ENCODE measurements around the gene CETN3.

The CETN3 gene

DNA sequence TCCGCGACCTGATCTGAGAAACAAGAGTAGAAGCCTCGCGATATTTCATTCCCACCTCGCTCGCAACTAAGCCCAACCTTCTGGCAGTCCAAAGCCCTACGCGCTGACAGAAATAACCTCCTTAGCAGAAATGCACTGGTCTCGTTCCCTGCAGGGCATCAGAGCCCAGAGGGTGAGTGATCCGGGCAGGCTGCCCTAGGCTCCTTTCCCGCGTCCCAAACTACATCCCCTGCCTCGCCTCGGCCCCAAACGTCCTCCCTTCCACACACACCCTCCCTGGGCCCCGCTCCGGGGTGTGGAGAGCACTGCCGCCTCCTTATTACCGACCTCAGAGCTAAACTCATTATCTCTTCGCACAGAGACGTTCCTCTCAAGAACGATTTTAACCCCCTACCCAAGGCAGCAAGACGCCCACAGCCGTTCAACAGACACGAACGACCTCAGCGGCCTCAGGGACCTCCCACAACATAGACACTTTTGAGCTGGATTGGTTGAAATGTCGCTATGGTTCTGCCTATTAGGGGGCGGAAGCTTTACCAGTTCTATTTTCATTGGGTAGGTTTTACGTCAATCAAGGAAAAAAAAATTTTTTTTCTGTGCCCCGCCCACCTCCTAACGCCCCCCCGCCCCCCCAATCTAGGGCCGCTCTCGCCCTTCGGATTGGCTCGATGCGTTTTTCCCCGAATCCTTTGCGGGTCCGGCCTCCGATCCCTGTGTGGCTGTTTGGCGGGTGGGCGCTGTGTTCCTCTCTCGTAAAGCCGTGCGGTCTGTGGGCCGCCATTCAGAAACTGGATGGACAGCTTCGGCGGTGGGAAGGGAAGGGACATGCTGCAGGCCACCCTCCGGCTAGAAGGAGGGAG is at the start of gene CETN3:
Gene CETN3 (minus strand): TSS at position 439 of the 860 bp plus-strand sequence. CDS start 95 bp downstream, at position 344.
- ATAC-seq, result peak; percentile 99
- peaks cover 15% of the 10 kb centered on the region for H3K4me1 Mint-ChIP-seq
- no peak within 1 kb of the TSS for H3K4me3 Mint-ChIP-seq
- H3K36me3 Mint-ChIP-seq, result peaks cover 22% of the 10 kb centered on the region
- H3K27ac Mint-ChIP-seq, result no peak within 1 kb of the TSS
- no peaks in the 10 kb centered on the region for H3K9me3 Mint-ChIP-seq
- no peaks in the 10 kb centered on the region for H3K27me3 Mint-ChIP-seq

DNA sequence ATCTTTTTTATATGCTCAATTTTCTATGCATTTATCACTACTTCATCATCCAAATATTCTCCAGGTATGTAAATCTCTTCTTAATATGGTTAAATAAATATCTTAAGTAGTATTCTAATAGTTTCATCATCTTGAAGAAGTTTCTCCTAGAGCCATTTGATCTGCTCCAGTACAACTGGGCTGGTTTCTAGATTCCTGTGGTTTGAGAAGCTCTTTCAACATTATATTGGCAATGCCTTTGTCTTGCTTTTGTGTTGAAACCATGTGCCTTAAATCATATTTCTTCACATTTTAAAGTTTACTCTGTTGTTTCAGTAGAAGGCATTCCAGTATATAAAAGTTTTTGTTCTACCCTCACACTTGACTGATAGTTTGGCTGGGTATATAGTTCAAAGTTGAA is 37.4 kb upstream of the CETN3 start:
- no peaks in the 10 kb centered on the region for H3K36me3 Mint-ChIP-seq
- H3K4me1 Mint-ChIP-seq, result no peaks in the 10 kb centered on the region
- peaks cover 3% of the 10 kb centered on the region for H3K9me3 Mint-ChIP-seq
- no peak overlapping the region for H3K4me3 Mint-ChIP-seq
- ATAC-seq, result no peak
- no peaks in the 10 kb centered on the region for H3K27me3 Mint-ChIP-seq
- no peak overlapping the region for H3K27ac Mint-ChIP-seq

DNA sequence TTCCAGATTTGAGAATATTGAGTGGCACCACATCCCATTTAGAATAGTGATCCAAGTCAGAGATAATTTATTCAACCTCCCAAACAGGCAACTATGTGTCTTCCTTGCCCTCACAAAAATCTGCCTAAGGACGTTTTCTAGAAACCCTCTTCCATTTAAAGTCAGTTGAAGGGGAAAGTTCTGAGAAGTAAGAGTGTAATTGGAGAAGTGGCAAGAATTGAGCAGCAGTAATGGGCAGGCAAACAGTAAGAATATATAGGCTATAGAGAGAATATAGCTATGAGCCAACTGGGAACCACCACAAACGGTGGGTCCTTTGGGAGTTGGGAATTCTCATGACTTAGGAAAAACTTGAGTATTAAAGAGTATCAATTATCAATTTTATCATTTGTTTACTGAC is 31.1 kb upstream of the CETN3 start:
- H3K4me3 Mint-ChIP-seq, result peak overlapping the region; percentile 71
- H3K27me3 Mint-ChIP-seq, result no peaks in the 10 kb centered on the region
- peaks cover 5% of the 10 kb centered on the region for H3K4me1 Mint-ChIP-seq
- no peaks in the 10 kb centered on the region for H3K9me3 Mint-ChIP-seq
- no peaks in the 10 kb centered on the region for H3K36me3 Mint-ChIP-seq
- H3K27ac Mint-ChIP-seq, result peak overlapping the region; percentile 76
- no peak for ATAC-seq

DNA sequence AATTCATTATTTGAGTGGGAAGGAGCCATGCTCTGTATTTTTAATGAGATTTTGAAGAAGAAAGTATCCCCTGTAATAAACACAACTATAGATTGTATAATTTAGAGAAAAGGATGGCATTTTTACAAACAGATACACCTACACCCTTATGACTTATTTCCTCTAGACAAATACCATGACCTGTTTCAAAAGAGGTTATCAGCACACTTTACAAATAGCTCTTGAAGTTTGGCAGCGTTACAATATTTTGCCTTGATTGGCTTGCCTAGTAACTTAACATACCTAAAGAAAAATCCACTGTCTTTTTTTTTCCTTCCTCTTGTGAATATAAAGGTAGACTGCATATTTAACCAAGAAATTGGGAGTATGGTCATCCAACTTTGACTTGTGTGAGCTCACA is 28.5 kb upstream of the CETN3 start:
- no peak for ATAC-seq
- Mint-ChIP-seq H3K4me1 (peaks cover 5% of the 10 kb centered on the region), H3K4me3 (no peak overlapping the region), H3K27me3 (no peaks in the 10 kb centered on the region), H3K27ac (no peak overlapping the region), H3K36me3 (no peaks in the 10 kb centered on the region), H3K9me3 (no peaks in the 10 kb centered on the region)

DNA sequence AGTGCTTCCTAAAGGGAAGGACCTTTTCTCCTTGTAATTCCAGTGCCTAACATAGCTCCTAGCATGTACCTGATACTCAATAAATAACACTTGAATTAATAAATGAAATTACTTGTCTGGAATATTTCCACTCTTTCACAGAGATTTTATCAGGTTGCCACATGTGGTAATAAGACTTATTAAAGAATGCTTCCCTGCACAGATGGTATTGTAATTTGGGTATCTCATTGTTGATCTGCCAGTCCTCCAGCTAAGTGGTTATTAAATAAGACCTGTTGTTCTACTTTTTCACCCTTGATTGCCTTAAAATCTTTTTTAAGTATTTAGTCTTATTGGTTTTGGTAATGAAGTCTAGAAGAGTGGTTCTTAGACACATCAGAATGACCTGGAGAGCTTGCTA is 28.1 kb upstream of the CETN3 start:
- Mint-ChIP-seq H3K27me3 (no peaks in the 10 kb centered on the region), H3K4me1 (peaks cover 5% of the 10 kb centered on the region), H3K36me3 (no peaks in the 10 kb centered on the region), H3K4me3 (no peak overlapping the region), H3K27ac (no peak overlapping the region), H3K9me3 (no peaks in the 10 kb centered on the region)
- no peak for ATAC-seq

DNA sequence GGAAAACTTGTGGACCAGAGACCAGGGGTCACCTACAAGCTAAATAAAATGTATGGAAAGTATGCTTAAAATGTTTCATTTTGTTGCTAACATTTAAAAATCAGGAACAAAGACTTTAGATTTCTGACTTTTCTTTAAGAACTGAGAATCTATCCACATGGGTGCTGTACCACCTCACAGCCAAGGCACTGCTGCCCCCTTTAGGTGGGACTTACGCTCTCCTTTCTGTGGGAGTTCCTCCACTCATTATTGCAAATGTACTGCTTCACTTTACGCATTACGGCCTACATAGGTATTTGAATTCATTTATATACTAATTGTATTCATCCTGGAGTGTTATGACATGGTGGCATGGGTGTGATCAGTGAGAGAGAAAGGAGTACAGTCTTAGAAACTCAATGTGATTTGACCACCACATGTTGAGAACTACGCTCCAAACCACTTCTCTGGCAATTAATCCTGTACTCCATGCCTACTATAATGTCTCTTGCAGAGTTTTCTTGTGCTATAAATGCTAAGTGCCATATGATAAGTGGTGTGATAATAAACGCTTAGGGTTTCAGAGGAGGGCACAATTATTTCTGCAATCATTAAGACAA is 24.7 kb upstream of the CETN3 start:
- no peak overlapping the region for H3K27ac Mint-ChIP-seq
- no peaks in the 10 kb centered on the region for H3K27me3 Mint-ChIP-seq
- peak; percentile 61 for ATAC-seq
- H3K36me3 Mint-ChIP-seq, result no peaks in the 10 kb centered on the region
- H3K4me1 Mint-ChIP-seq, result no peaks in the 10 kb centered on the region
- H3K9me3 Mint-ChIP-seq, result no peaks in the 10 kb centered on the region
- no peak overlapping the region for H3K4me3 Mint-ChIP-seq

DNA sequence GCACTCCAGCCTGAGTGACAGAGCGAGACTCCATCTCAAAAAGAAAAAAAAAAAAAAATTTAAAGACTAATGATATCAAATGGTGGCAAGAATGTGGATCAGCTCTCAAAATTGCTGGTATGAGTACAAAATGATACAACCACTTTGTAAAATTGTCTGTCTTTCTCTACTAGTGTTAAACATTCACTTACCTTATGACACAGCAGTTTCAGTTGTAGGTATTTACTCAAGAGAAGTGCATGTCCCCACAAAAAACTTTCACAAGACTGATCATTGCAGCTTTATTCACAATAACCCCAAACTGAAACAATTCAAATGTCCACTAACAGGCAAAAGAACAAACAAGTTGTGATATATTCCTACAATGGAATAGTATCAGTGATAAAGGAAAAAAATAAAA is 14.7 kb upstream of the CETN3 start:
- ATAC-seq, result no peak
- H3K4me3 Mint-ChIP-seq, result no peak overlapping the region
- H3K27me3 Mint-ChIP-seq, result peaks cover 7% of the 10 kb centered on the region
- H3K4me1 Mint-ChIP-seq, result no peaks in the 10 kb centered on the region
- no peaks in the 10 kb centered on the region for H3K36me3 Mint-ChIP-seq
- H3K9me3 Mint-ChIP-seq, result no peaks in the 10 kb centered on the region
- no peak overlapping the region for H3K27ac Mint-ChIP-seq

DNA sequence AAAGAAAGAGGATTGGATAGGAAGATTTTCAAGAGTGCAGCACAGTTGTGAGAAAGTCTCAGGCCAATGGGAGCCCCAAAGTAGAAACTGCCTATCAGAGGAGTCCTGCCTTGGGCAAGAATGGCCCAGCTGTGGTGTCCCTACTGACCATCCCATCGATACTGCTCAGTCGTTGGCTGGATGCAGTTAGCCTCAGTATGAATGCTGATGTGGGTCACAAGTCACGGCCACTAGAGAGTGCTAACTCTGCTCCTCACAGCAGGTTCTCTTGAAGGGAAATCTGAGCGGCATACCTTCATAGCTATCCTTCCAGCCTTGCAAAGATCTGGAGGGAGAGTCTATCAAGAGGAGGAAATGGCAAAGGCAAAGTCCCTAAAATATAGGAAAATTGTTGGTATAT is 11.6 kb upstream of the CETN3 start:
- Mint-ChIP-seq H3K4me1 (no peaks in the 10 kb centered on the region), H3K4me3 (no peak overlapping the region), H3K27ac (no peak overlapping the region), H3K9me3 (no peaks in the 10 kb centered on the region), H3K27me3 (peaks cover 11% of the 10 kb centered on the region), H3K36me3 (no peaks in the 10 kb centered on the region)
- ATAC-seq, result no peak

DNA sequence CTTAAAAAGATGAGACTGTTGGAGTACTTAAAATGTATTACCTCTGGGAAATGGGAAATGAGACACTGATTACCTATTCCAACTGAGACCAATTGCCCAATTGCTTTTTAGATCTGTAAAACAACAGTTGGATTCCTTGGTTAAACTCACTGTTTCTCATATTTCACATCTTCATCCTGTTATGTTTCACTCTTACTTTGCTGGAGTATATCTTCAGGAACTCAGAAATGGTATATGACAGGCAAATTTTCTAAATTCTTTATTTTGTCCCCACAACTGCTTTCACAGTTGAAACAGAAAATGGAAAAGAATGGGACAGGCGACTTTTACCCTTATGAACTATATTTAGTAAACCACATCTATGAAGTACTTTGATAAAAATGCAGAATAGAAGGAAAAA is 8.7 kb upstream of the CETN3 start:
- no peaks in the 10 kb centered on the region for H3K4me1 Mint-ChIP-seq

DNA sequence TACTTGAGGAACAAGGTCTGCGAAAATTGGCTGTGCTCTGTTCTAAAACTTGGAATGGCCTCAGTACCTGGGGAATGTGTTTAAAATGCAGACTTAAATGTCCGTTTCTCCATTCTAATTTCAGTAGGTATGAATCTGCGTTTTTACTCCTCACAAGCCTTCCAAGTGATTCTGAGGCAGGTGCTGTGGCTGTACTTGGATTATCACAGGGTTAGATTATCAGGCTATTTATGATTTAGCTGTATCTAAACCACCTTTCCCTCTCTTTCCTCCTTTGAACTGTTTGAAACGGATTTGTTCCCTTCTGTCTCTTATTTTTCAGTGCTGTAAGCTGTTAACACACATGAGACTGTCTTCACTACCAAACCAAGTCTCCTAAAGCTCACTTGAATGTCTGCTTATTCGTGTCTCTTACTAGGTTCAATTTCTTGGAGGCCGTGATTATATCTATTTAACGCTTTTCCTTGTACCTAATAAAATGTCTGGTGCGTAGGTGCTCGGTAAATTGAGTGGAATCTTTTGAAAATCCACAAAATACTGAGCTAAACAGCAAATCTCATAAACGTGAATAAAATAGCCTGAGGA is 714 bp upstream of the CETN3 start:
- H3K9me3 Mint-ChIP-seq, result no peaks in the 10 kb centered on the region
- no peak for ATAC-seq
- H3K27me3 Mint-ChIP-seq, result no peaks in the 10 kb centered on the region
- H3K4me1 Mint-ChIP-seq, result peaks cover 15% of the 10 kb centered on the region
- peaks cover 17% of the 10 kb centered on the region for H3K36me3 Mint-ChIP-seq
- H3K4me3 Mint-ChIP-seq, result no peak overlapping the region
- no peak overlapping the region for H3K27ac Mint-ChIP-seq

More for the DNA sequence above, 8.7 kb upstream of the CETN3 start:
- H3K27ac Mint-ChIP-seq, result no peak overlapping the region
- H3K4me3 Mint-ChIP-seq, result no peak overlapping the region
- no peaks in the 10 kb centered on the region for H3K36me3 Mint-ChIP-seq
- ATAC-seq, result no peak
- peaks cover 11% of the 10 kb centered on the region for H3K27me3 Mint-ChIP-seq
- H3K9me3 Mint-ChIP-seq, result no peaks in the 10 kb centered on the region

DNA sequence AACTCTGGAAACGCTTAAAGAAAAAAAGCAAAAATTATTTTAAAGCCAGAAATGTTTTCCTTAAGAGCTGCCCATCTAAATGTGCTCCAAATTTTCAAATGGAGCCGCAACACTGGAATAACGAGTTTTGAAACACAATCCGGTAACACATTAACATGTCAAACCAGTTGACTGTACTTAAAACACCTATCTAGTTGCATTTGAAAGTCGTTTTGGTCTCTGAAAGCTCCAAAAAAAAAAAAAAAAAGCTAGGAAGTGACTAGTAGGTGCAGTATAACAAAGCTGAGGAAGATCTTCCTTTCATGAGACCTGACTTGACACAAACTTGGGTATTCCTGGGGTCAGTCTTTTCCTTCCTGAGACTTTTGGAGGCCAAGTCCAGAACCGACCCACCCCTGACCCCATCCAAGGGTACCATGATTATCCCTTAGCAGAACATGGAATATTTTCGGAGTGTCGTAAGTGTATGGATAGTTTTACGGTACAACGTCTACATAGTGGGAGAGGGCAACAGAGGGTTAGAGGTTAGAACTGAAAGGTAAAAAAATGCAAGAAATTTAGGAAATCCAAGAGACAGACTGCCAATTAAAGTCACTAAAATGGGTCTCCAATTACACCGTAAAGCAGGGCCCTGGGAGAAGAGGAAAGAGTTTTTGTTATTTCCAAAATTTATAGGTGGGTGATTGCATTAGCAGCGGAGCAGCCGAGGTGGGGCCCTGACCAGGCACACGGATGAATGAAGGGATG is 812 bp downstream of the CETN3 start:
- Mint-ChIP-seq H3K27me3 (no peaks in the 10 kb centered on the region), H3K4me3 (no peak overlapping the region), H3K27ac (no peak overlapping the region), H3K4me1 (peaks cover 15% of the 10 kb centered on the region), H3K9me3 (no peaks in the 10 kb centered on the region), H3K36me3 (peaks cover 22% of the 10 kb centered on the region)
- no peak for ATAC-seq

DNA sequence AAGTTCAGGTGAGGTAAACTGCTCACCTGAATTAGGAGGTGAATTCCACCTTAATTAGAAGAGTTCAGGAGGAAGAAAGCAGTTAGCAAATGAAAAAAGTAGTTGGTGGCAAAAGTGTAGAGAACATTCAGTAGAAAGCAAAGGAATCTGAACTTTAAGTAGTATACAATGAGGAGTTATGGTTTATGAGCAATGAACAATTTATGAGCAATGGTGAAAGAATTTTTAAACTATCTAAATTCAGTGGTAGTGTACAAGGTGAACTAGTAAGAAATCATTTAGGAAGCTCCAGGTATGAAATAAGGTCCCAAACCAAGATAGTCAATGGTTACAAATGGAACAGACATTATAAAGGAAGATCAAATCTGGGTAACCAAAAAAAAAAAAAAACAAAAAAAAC is 3.1 kb downstream of the CETN3 start:
- Mint-ChIP-seq H3K27ac (no peak overlapping the region), H3K4me1 (peaks cover 21% of the 10 kb centered on the region), H3K27me3 (no peaks in the 10 kb centered on the region), H3K4me3 (no peak overlapping the region), H3K9me3 (no peaks in the 10 kb centered on the region), H3K36me3 (peaks cover 32% of the 10 kb centered on the region)
- ATAC-seq, result no peak

DNA sequence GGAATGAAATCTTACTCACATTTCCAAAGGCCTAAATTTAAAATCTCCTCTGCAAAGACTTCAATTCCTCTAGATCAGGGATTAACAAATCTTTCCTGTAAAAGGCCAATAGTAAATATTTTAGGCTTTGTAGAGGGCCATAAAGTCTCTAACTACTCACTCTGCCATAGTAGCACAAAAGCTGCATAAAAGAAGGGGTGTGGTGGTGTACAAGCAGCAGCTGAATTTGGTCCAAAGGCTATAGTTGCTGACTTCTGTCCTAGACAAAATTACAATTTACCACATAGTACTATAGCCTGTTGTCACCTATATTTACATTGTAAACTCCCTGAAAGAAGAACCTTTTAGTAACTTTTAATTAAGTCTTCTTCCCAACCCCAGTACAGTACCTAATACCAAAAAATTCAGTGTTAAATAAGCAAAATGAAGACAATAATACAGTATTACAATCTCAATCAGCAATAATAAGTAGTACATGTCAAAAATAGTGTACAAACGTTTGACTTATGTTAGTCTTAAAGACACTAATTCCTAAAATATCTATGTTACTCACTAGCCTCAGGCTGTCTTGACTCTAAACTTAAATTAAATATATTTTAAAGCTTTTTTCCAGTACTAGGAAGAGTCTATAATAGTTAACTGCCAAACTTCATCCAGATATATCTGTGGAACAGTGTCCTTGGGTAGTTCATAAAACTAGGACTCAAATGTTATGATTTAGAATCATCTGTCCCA is 6.9 kb downstream of the CETN3 start:
- Mint-ChIP-seq H3K4me3 (no peak overlapping the region), H3K36me3 (peaks cover 48% of the 10 kb centered on the region), H3K4me1 (peaks cover 21% of the 10 kb centered on the region), H3K9me3 (no peaks in the 10 kb centered on the region), H3K27me3 (no peaks in the 10 kb centered on the region), H3K27ac (no peak overlapping the region)
- ATAC-seq, result no peak

DNA sequence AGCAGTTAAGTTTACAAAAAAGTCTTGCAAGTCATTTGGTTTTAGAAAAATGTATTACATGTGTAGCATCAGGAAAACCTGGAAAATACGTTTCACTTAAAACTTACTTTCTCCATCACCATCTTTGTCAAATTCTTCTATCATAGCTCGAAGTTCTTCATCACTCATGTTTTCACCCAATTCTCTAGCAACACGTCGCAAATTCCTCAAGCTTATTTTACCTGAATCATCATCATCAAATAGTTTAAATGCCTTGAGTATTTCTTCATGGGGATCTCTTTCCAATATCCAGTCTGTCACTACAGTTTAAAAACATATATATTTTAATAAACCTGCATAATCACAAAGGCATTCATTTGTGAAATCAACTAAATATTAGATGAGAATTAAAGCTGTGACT is 10.3 kb downstream of the CETN3 start:
- no peaks in the 10 kb centered on the region for H3K9me3 Mint-ChIP-seq
- H3K27ac Mint-ChIP-seq, result no peak overlapping the region
- peaks cover 30% of the 10 kb centered on the region for H3K36me3 Mint-ChIP-seq
- H3K4me1 Mint-ChIP-seq, result peaks cover 7% of the 10 kb centered on the region
- no peak for ATAC-seq
- no peaks in the 10 kb centered on the region for H3K27me3 Mint-ChIP-seq
- no peak overlapping the region for H3K4me3 Mint-ChIP-seq

DNA sequence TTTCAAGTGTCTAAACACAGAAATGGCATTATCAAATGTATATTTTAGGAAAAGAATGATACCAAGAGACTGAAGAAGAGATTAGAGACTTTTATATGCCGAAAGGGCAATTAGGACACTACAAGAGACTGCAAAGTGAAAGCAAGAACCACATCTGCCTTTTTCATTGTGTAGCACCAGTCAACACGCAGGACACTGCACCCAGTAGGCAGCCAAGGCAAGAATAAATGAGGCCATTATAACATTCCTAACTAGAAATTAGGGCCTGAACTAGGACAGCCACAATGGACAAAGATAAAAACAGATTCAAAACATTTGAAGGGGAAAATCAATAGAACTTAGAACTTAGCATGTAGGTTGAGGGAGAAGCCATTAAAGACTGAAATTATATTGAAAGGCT is 10.8 kb downstream of the CETN3 start:
- Mint-ChIP-seq H3K4me1 (peaks cover 7% of the 10 kb centered on the region), H3K4me3 (no peak overlapping the region), H3K27ac (no peak overlapping the region), H3K36me3 (peaks cover 30% of the 10 kb centered on the region), H3K27me3 (no peaks in the 10 kb centered on the region), H3K9me3 (no peaks in the 10 kb centered on the region)
- ATAC-seq, result no peak
